Activated CD4-positive, alpha-beta T cell treated with anti-CD3 and anti-CD28 coated beads, Interleukin-2, amount 50 U/mL, for 4 hours (primary cell): ENCODE results near the gene BCL10.

Source experiments
- DNase-seq, 2 experiments: peaks; one replicate each; pipeline ENCODE4 v3.0.0-alpha.2; 2020

The BCL10 gene

GRCh38 chr1:85276215-85276977 is at the start of gene BCL10:
TSS of gene BCL10 (minus strand) at chr1:85276632. CDS start at chr1:85276352, 280 bp downstream.
- DNase-seq, result peak; percentile 96

- no peak for DNase-seq
These were observed 49.5 kb upstream of the BCL10 start for GRCh38 chr1:85325920-85326319.

- no peak for DNase-seq
These were observed 47.3 kb upstream of the BCL10 start for GRCh38 chr1:85323770-85324169.

- DNase-seq, result no peak
These were observed 46.2 kb upstream of the BCL10 start for GRCh38 chr1:85322655-85323054.

- DNase-seq, result no peak
These were observed 45.0 kb upstream of the BCL10 start for GRCh38 chr1:85321237-85321964.

- DNase-seq, result no peak
These were observed 44.1 kb upstream of the BCL10 start for GRCh38 chr1:85320371-85321131.

GRCh38 chr1:85319931-85320330 is 43.5 kb upstream of the BCL10 start:
- DNase-seq, result no peak

GRCh38 chr1:85319491-85319890 is 43.1 kb upstream of the BCL10 start:
- DNase-seq, result no peak

- DNase-seq, result no peak
These were observed 41.8 kb upstream of the BCL10 start for GRCh38 chr1:85318217-85318616.

GRCh38 chr1:85317560-85317959 is 41.1 kb upstream of the BCL10 start:
- no peak for DNase-seq

- DNase-seq, result no peak
These were observed 39.9 kb upstream of the BCL10 start for GRCh38 chr1:85316321-85316720.

- DNase-seq, result no peak
These were observed 39.4 kb upstream of the BCL10 start for GRCh38 chr1:85315789-85316188.

GRCh38 chr1:85314726-85315125 is 38.3 kb upstream of the BCL10 start:
- no peak for DNase-seq

- no peak for DNase-seq
These were observed 37.7 kb upstream of the BCL10 start for GRCh38 chr1:85313888-85314696.

- DNase-seq, result no peak
These were observed 35.4 kb upstream of the BCL10 start for GRCh38 chr1:85311818-85312217.

- no peak for DNase-seq
These were observed 32.5 kb upstream of the BCL10 start for GRCh38 chr1:85308833-85309350.

- DNase-seq, result peak; percentile 51 to 52
These were observed 31.8 kb upstream of the BCL10 start for GRCh38 chr1:85307987-85308832.

GRCh38 chr1:85306236-85306635 is 29.8 kb upstream of the BCL10 start:
- no peak for DNase-seq

- DNase-seq, result no peak
These were observed 27.2 kb upstream of the BCL10 start for GRCh38 chr1:85303440-85304162.

- no peak for DNase-seq
These were observed 23.7 kb upstream of the BCL10 start for GRCh38 chr1:85300140-85300539.
